H1 (cell line): Measurements from ENCODE around the gene RNF126. TPM values are rescaled to one million over a fixed set of nuclear protein-coding genes. Genes with fewer than 3 reads are reported as not detected.
A peak's percentile ranks its signal among the peaks of the same experiment; 100 is the strongest.

ENCODE experiments used
- CTCF ChIA-PET: fragments of 300-600 bp; sonication (Branson Sonifier 250); formaldehyde crosslinking; loops from one replicate; lab custom pipeline; 2021; ENCODE audit not compliant: partially characterized antibody; lab: Charles Lee
- POLR2A ChIA-PET: fragments of 300-600 bp; sonication (Branson Sonifier 250); formaldehyde crosslinking; loops from one replicate; lab custom pipeline; 2021; ENCODE audit warnings: inconsistent platforms; ENCODE audit not compliant: partially characterized antibody; lab: Charles Lee
- DNase-seq, 2 experiments: peaks; one replicate each; pipeline versions ENCODE4 v3.0.0 to v3.0.0-alpha.2; 2010 to 2022; ENCODE audit warnings: low spot score in 2 of 2, low read depth in 1 of 2, mixed read lengths in 1 of 2
- FAIRE-seq: peaks from 2 replicates; lab custom pipeline; 2011; peaks lifted over from hg19 to GRCh38; lab: Jason Lieb, UNC
- H2AFZ ChIP-seq: 2 replicates; pipeline ENCODE4 v1.8.1; 2012; ENCODE audit warnings: low read length, inconsistent platforms
- H2AK5ac ChIP-seq: 2 replicates; pipeline ENCODE4 v1.6.1; 2013; ENCODE audit warnings: low read depth, low read length
- H2BK120ac ChIP-seq: replicated peaks from 2 replicates; pipeline ENCODE3; 2013; ENCODE audit warnings: low read depth, low read length, inconsistent platforms
- H2BK12ac ChIP-seq: 2 replicates; pipeline ENCODE4 v1.6.1; 2013; ENCODE audit warnings: low read depth, low read length
- H2BK15ac ChIP-seq: 2 replicates; pipeline ENCODE4 v1.6.1; 2013; ENCODE audit warnings: low read length
- H2BK20ac ChIP-seq: 2 replicates; pipeline ENCODE4 v1.6.1; 2013; ENCODE audit warnings: low read length
- H2BK5ac ChIP-seq: 2 replicates; pipeline ENCODE4 v1.6.1; 2013; ENCODE audit warnings: low read depth, low read length
- H3K14ac ChIP-seq: 2 replicates; pipeline ENCODE4 v1.6.1; 2013; ENCODE audit warnings: inconsistent platforms; ENCODE audit not compliant: insufficient read length
- H3K18ac ChIP-seq: 2 replicates; pipeline ENCODE4 v1.6.1; 2013; ENCODE audit warnings: low read length; ENCODE audit errors: extremely low read depth
- H3K23ac ChIP-seq: 2 replicates; pipeline ENCODE4 v1.6.1; 2013; ENCODE audit warnings: inconsistent platforms; ENCODE audit not compliant: insufficient read length
- H3K23me2 ChIP-seq: 2 replicates; pipeline ENCODE4 v1.6.1; 2013; ENCODE audit warnings: low read depth, low read length
- H3K27ac ChIP-seq: 2 replicates; pipeline ENCODE4 v1.6.1; 2011; ENCODE audit warnings: low read depth, low read length, inconsistent platforms
- H3K27me3 ChIP-seq, 4 experiments: replicated peaks in 1 of 4; 1 replicate in 1 of 4; 2 replicates in 3 of 4; pipeline versions ENCODE4 v1.6.1 to v1.8.1; 2011 to 2013; ENCODE audit warnings: low read length in 3 of 4, mild to moderate bottlenecking in 3 of 4, inconsistent platforms in 2 of 4, mixed read lengths in 2 of 4, moderate library complexity in 1 of 4; ENCODE audit not compliant: control insufficient read depth in 3 of 4, insufficient read depth in 3 of 4; ENCODE audit errors: extremely low read depth in 1 of 4
- H3K36me3 ChIP-seq, 4 experiments: 2 replicates each; pipeline versions ENCODE4 v1.6.1 to v1.8.1; 2011 to 2013; ENCODE audit warnings: mild to moderate bottlenecking in 4 of 4, low read length in 3 of 4, moderate library complexity in 2 of 4, control low read depth in 1 of 4, inconsistent platforms in 1 of 4; ENCODE audit not compliant: insufficient read depth in 4 of 4, control insufficient read depth in 2 of 4
- H3K4ac ChIP-seq: replicated peaks from 2 replicates; pipeline ENCODE3; 2013; ENCODE audit warnings: low read length, low read depth, mixed read lengths, inconsistent platforms; ENCODE audit not compliant: insufficient read length
- H3K4me1 ChIP-seq, 4 experiments: replicated peaks in 1 of 4; 1 replicate in 1 of 4; 2 replicates in 3 of 4; pipeline versions ENCODE4 v1.6.1 to v1.8.1; 2011 to 2013; ENCODE audit warnings: low read length in 3 of 4, inconsistent platforms in 2 of 4, mixed read lengths in 1 of 4; ENCODE audit not compliant: insufficient read depth in 4 of 4, control insufficient read depth in 3 of 4
- H3K4me2 ChIP-seq, 2 experiments: 2 replicates each; pipeline versions ENCODE4 v1.6.1 to v1.8.1; 2011 to 2013; ENCODE audit warnings: low read depth in 2 of 2, low read length in 2 of 2, control low read depth in 1 of 2, inconsistent platforms in 1 of 2, mild to moderate bottlenecking in 1 of 2; ENCODE audit not compliant: insufficient read depth in 1 of 2
- H3K4me3 ChIP-seq, 4 experiments: fragments of 200-600, 300-600 bp in 1 of 4; sonication (generic), shearing (Covaris generic), sonication (Bioruptor Twin) in 1 of 4; 2 replicates each; pipeline versions ENCODE4 v1.5.1 to v1.8.1; 2011 to 2016; ENCODE audit warnings: low read length in 4 of 4, low read depth in 3 of 4, control low read depth in 2 of 4, inconsistent platforms in 2 of 4, mild to moderate bottlenecking in 2 of 4, mixed read lengths in 1 of 4, moderate library complexity in 1 of 4; ENCODE audit not compliant: insufficient read depth in 2 of 4; ENCODE audit errors: extremely low read depth in 1 of 4
- H3K56ac ChIP-seq: replicated peaks from 2 replicates; pipeline ENCODE3; 2013; ENCODE audit warnings: low read depth, mild to moderate bottlenecking, mixed read lengths, low read length, inconsistent platforms; ENCODE audit not compliant: insufficient read length
- H3K79me1 ChIP-seq: 2 replicates; pipeline ENCODE4 v1.6.1; 2013; ENCODE audit warnings: low read depth, low read length, control low read depth
- H3K79me2 ChIP-seq, 2 experiments: 2 replicates each; pipeline versions ENCODE4 v1.6.1 to v1.8.1; 2012 to 2013; ENCODE audit warnings: low read length in 2 of 2, mild to moderate bottlenecking in 2 of 2, inconsistent platforms in 1 of 2; ENCODE audit not compliant: insufficient read depth in 2 of 2, control insufficient read depth in 1 of 2
- H3K9ac ChIP-seq, 4 experiments: replicated peaks in 1 of 4; 1 replicate in 1 of 4; 2 replicates in 3 of 4; pipeline versions ENCODE4 v1.6.1 to v1.8.1; 2011 to 2013; ENCODE audit warnings: low read depth in 3 of 4, low read length in 3 of 4, control low read depth in 2 of 4, mild to moderate bottlenecking in 2 of 4, moderate library complexity in 2 of 4, inconsistent platforms in 1 of 4; ENCODE audit errors: extremely low read depth in 1 of 4
- H3K9me3 ChIP-seq, 2 experiments: 2 replicates each; pipeline versions ENCODE4 v1.6.1 to v1.8.1; 2012 to 2013; ENCODE audit warnings: mild to moderate bottlenecking in 2 of 2, moderate library complexity in 2 of 2, control low read depth in 1 of 2, inconsistent platforms in 1 of 2, low read depth in 1 of 2, low read length in 1 of 2, mixed read lengths in 1 of 2; ENCODE audit not compliant: insufficient read depth in 2 of 2
- H4K20me1 ChIP-seq, 2 experiments: replicated peaks in 1 of 2; 2 replicates each; pipeline versions ENCODE3 to v1.8.1; 2011 to 2013; ENCODE audit warnings: inconsistent platforms in 2 of 2, low read length in 2 of 2, mild to moderate bottlenecking in 1 of 2; ENCODE audit not compliant: insufficient read depth in 2 of 2, control insufficient read depth in 1 of 2
- H4K5ac ChIP-seq: 2 replicates; pipeline ENCODE4 v1.6.1; 2013; ENCODE audit warnings: low read length, low read depth, mixed read lengths, inconsistent platforms; ENCODE audit not compliant: insufficient read length
- H4K8ac ChIP-seq: 2 replicates; pipeline ENCODE4 v1.8.0; 2013; ENCODE audit warnings: mild to moderate bottlenecking, moderate library complexity, low read length, inconsistent platforms; ENCODE audit not compliant: insufficient read depth; ENCODE audit errors: extremely low read depth
- H4K91ac ChIP-seq: replicated peaks from 2 replicates; pipeline ENCODE3; 2013; ENCODE audit warnings: low read length, mixed read lengths, inconsistent platforms; ENCODE audit not compliant: insufficient read length
- CEBPB ChIP-seq: IDR thresholded peaks from 2 replicates; pipeline ENCODE4 v1.6.1; 2012; ENCODE audit warnings: low read depth, low read length
- GABPA ChIP-seq: IDR thresholded peaks from 2 replicates; pipeline ENCODE4 v1.6.1; 2011; ENCODE audit warnings: mild to moderate bottlenecking, low read length, moderate library complexity, borderline replicate concordance; ENCODE audit not compliant: insufficient read depth
- SAP30 ChIP-seq: fragments of 300-600 bp; sonication (generic); IDR thresholded peaks from 2 replicates; pipeline ENCODE4 v1.7.1; 2012; ENCODE audit warnings: low read length, moderate library complexity, mild to moderate bottlenecking, inconsistent platforms; ENCODE audit not compliant: insufficient read depth, insufficient replicate concordance
- WGBS, 2 experiments: shearing (Covaris generic) in 1 of 2; methylation state at CpG; one replicate each; pipeline versions ENCODE4 v1.1.6 to v1.1.7; 2013 to 2015; ENCODE audit warnings: low lambda C conversion rate in 2 of 2, mixed read lengths in 2 of 2, inconsistent platforms in 1 of 2, low coverage in 1 of 2, missing lambda C conversion rate in 1 of 2; ENCODE audit not compliant: insufficient replicate concordance in 2 of 2, insufficient coverage in 1 of 2, insufficient read length in 1 of 2; ENCODE audit errors: extremely low coverage in 1 of 2, missing lambda C conversion rate in 1 of 2; 5-methylcytosine and 5-hydroxymethylcytosine counted together
- polyA plus RNA-seq, 7 experiments: library from polyadenylated mRNA; depleted of rRNA in 3 of 7; stranded (reverse) in 5 of 7; unstranded in 2 of 7; fragments of >200 nt in 5 of 7; fragments of 200-250 nt in 2 of 7; gene quantifications; 1 replicate in 5 of 7; 2 replicates in 1 of 7; 4 replicates in 1 of 7; pipeline versions ENCODE4 v1.2.1 to v1.2.3, GENCODE V29; 2011 to 2013; ENCODE audit warnings: missing spikeins in 2 of 7, mixed read lengths in 2 of 7
- total RNA-seq: library from RNA; stranded (reverse); fragmentation: NEBNext Ultra II Directional; extraction: Animal tissue kit (Norgen Biotek cat#: 25700); gene quantifications from 2 replicates; pipeline ENCODE4 v1.2.1, GENCODE V29; 2021

Gene RNF126
- total and polyA plus RNA-seq, 2 of the 8 experiments (the other 6 are each of a cell fraction or from before 2014, with no cell fraction given) = 21.8 to 68.0 TPM

- 0 out of 2 replicates have a peak, but pooled peaks have one; percentile 33 for TF ChIP-seq GABPA
- TF ChIP-seq CEBPB = no peak
- no peak for TF ChIP-seq SAP30
- H3K23ac ChIP-seq = no peak overlapping the region
These were observed 22.3 kb downstream of the RNF126 start for GRCh38 chr19:640606-641189.

More at GRCh38 chr19:640606-641189, 22.3 kb downstream of the RNF126 start:
- Histone ChIP-seq H2AFZ (no peak overlapping the region), H2BK120ac (no peak overlapping the region), H4K91ac (no peak overlapping the region), H4K5ac (no peak overlapping the region), H4K8ac (no peak overlapping the region), H3K36me3 (peaks cover 0 to 9% (median 0%) of the 10 kb centered on the region in 4 experiments; a peak in 1 of 8 replicates), H3K56ac (no peak overlapping the region), H3K79me1 (no peaks in the 10 kb centered on the region; the same call in 1 of the 2 replicates), H3K79me2 (no peaks in the 10 kb centered on the region), H2BK20ac (no peak overlapping the region), H2BK12ac (no peak overlapping the region), H3K14ac (no peak overlapping the region), H2AK5ac (no peak overlapping the region), H3K4me2 (peak overlapping the region in 1 of 2 experiments; percentile 51; a peak in 1 of 4 replicates), H3K18ac (no peak overlapping the region), H3K9me3 (no peaks in the 10 kb centered on the region), H3K9ac (no peak overlapping the region), H4K20me1 (peaks cover 4 to 5% of the 10 kb centered on the region in 2 experiments), H2BK15ac (no peak overlapping the region), H3K27ac (no peak overlapping the region), H3K4ac (no peak overlapping the region), H3K4me1 (peaks cover 0 to 4% (median under 1%) of the 10 kb centered on the region in 4 experiments; a peak in 2 of 7 replicates), H3K27me3 (peaks cover 0 to 23% (median 11%) of the 10 kb centered on the region in 4 experiments; a peak in 5 of 7 replicates), H3K4me3 (peak overlapping the region in 1 of 4 experiments; percentile 57; a peak in 1 of 8 replicates), H3K23me2 (peaks cover 5% of the 10 kb centered on the region; the same call in 1 of the 2 replicates), H2BK5ac (no peak overlapping the region)
- FAIRE-seq (no peak), DNase-seq (no peak)
- CTCF ChIA-PET = interaction anchor here (1.4 kb wide), 1 partner anchor 30 kb away, joined by 3 read pairs; no protein-coding TSS in a partner anchor
- POLR2A ChIA-PET = interaction anchor here (1.3 to 1.4 kb wide), 2 partner anchors 8 to 10 kb away, joined by 4 read pairs; no protein-coding TSS in a partner anchor
- 89% methylated on average over 28 of the region's 31 CpGs; no CpG with 5 or more reads in 1 of the 2 experiments for WGBS, 2 experiments
